GM19035 (cell line): ENCODE data around the gene ZCCHC2.

ENCODE experiments used
- ATAC-seq: cut with Tn5 transposase; IDR thresholded peaks from one replicate; pipeline ENCODE4 v1.9.1; 2021; ENCODE audit not compliant: unreplicated experiment

The ZCCHC2 gene

GRCh38 chr18:62537042-62537894, 14.4 kb downstream of the ZCCHC2 start:
- no peak for ATAC-seq

GRCh38 chr18:62537946-62538345, 15.1 kb downstream of the ZCCHC2 start:
- ATAC-seq, result no peak

DNA sequence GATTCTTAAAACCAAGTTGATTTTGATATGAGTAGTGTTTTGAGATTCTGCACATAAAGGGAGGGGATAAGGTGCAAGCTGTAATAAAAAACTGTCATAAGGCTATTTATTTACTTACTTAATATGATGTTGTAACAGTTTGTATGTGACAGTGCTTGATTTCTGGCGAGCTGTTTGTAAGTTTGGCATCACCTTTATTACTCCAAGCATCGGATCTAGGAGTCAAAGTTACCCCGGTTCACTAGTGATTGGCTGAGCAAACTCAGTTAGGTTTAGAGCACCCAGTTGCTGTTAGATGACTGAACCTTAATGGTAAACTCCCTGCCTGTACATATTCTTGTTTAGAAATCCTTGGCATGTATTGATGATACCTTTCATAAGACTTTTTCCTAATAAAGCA, 16.1 kb downstream of the ZCCHC2 start:
- no peak for ATAC-seq

- ATAC-seq, result no peak
These were observed 16.7 kb downstream of the ZCCHC2 start for GRCh38 chr18:62539284-62540165.

DNA sequence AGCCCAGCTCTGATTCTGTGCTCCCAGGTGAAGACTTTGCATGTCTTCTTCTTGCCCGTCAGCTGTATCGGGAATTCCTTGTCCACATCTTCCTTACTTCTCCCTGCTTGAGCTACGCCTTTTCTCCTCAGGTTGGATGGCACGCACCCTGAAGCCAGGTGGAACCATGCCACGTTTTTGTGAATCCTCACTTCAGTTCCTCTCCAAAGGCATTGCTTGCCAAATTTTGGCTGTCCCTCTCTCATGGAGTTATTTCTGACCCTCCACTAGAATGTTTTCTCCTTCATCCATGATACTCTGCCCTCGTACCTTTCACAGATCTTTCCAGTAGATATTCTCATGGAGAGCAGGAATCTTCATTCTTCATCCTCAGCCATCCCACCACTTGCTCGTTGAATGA, 20.2 kb downstream of the ZCCHC2 start:
- ATAC-seq, result no peak

GRCh38 chr18:62545098-62545497, 22.3 kb downstream of the ZCCHC2 start:
- no peak for ATAC-seq

DNA sequence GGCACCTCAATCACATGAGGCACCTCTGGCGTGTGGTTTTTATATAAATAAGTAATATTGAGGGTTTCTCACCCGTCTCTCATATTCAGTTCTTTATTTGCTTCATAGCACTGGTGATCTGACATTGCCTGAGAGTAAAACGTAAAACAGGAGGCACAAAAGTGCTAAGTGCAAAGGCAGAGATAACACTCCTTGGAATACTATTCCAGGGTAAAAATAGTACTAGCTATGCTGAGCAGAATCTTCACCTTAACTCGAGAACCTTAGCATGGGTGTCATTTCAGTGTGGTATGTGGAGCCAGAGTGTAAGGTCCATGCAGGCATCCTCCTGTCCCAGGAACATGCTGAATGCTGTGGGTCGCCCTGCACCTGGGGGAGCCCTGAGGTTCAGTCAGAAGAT, 26.9 kb downstream of the ZCCHC2 start:
- no peak for ATAC-seq

DNA sequence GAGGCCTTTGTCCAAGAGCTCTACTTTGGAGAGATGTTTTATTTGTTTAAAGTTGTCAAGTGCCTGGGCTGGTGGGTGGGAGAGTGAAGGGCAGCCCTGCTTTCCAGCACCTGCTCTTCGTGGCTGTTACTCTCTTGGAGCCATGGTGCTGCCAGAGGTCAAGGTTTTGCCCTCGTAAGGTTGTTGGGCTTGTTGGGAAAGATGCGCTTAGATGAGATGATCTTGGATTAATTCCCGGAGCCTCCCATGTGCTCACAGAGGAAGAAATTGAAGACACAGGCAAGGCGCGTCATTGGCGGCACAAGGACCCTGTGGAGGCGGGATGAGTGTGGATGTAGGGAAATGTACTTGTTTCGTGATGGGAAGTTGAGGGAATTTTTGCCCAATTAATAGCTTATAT, 27.9 kb downstream of the ZCCHC2 start:
- ATAC-seq, result no peak

DNA sequence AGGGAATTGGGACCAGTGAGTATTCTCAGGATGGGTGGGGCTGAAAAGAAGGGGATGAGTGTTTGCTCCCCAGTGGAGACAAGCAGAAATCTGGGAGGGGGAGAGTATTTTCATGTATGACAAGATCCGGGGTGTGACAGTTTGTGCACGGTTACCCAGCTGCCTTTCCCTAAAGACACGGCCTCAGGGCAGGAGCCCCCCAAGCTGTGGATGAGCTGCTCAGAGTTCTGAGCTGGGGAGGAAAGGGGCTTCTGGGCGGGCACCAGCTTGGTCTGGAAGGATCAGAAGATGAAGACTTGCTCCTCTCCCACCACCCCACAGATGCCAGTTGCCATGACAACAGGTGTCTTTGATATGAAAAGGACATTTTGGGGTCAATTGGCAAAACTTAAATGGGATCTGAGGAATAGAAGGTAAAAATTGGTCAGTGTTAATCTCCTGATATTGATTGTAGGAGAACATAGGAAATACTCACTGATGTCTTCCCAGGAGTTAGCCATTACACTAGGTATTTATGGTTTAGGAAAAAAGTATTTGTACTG, 29.2 kb downstream of the ZCCHC2 start:
- no peak for ATAC-seq

DNA sequence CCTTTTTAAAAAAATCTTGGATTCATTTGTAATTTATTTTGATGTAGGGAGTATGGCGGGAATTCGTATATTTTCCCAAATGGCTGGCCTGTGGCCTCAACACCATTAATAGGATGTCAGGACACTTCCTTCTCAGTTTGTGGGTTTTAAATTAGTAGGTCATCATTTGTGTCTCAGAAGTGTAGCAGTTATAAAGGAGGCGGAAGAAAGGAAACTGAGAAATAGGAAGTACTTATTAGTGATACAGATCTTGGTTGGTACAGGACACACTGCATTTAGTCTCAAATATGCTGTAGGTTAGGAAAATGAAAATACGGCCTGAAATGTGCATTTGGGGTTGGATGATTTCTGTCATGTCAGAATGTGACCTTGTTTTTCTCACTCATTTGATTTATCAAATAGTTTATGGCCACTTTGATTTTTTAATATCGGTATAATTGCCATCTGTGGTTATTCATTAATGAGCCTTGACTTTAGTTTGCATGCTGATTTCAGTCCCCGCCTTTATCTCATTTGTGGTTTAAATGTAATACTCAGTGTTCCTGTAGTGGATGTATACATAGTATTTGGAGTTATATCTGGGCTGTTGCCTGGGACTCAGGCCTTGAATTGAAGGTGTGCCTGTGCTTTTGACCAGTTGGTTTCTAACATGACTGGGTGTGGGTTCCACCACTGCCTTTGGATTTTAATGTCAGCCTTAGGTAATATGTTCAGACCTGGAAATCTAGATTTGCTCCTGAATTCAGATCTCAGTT, 31.4 kb downstream of the ZCCHC2 start:
- ATAC-seq, result no peak

DNA sequence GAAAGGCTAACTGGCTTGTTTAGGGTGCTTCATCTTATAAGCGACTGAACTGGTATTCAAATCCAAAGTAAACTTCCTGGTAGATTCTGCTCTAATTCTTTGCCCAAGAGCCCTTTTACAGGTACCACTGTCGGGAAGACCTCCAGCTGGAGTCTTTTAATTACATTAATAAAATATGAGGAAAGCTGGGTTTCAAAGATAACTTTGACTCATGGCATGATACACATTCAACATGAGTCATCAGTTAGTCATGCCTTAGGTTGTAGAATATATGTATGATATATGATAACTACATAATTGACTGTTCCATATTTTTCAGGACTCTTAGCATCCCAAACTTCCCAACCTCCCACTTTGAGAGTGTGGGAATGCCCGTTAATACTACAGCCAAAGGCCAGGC, 32.3 kb downstream of the ZCCHC2 start:
- no peak for ATAC-seq

DNA sequence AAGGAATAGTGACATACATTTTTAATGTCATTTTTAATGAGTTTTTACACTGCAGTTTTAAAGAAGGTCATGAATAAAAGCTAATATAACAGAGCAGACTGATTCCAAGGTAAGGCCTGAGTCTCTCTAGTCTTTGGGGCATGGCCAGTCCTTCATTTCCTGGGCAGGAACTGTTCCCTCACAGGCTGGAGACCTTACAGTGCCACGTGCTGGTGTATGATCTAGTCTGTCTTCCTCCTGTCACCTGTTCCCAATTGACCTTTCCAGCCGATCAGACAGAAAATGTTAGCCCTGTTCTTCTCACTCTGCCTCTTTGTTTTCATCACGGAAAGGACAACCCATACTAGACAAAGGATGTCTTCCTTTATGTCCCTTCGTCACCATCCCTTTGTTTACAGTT, 33.6 kb downstream of the ZCCHC2 start:
- no peak for ATAC-seq

- ATAC-seq, result peak; percentile 62
These were observed 35.3 kb downstream of the ZCCHC2 start for GRCh38 chr18:62558015-62558663.

GRCh38 chr18:62564044-62564443, 41.2 kb downstream of the ZCCHC2 start:
- ATAC-seq, result no peak

DNA sequence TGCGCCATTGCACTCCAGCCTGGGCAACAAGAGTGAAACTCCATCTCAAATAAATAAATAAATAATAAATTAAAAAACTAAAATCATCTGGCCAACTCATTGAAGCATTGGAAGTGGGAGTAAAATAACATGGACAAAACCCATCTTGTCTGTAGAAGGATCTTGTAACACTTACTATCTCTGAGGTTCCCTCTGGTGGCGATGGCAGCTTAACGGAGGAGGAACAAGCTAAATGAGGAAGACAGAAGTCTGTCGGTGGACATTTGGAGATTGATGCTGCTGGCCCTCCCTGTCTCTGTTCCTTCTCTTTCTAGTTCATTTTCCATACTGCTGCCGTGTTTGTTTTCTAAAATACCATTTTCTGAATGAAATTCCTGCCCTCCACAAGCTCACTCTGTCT, 43.4 kb downstream of the ZCCHC2 start:
- no peak for ATAC-seq

DNA sequence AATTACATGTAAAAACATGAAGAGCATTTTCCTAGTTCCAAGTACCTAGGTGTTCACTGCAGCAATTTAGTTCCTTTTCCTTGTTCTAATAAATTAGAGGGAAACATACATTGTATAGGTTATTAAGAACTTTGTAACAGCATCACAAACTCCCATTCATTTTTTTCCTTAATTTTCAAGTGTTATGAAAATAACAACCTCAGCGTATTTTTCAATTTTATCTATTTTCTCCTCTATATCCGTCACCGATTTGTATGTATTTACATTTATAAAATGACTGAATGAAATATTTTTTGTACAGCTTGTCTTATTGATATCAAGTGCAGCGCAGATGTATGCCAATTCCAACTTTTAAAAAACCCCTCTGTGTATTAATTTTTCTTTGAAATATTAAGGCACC, 44.0 kb downstream of the ZCCHC2 start:
- ATAC-seq, result no peak

GRCh38 chr18:62569081-62569655, 46.3 kb downstream of the ZCCHC2 start:
- no peak for ATAC-seq

DNA sequence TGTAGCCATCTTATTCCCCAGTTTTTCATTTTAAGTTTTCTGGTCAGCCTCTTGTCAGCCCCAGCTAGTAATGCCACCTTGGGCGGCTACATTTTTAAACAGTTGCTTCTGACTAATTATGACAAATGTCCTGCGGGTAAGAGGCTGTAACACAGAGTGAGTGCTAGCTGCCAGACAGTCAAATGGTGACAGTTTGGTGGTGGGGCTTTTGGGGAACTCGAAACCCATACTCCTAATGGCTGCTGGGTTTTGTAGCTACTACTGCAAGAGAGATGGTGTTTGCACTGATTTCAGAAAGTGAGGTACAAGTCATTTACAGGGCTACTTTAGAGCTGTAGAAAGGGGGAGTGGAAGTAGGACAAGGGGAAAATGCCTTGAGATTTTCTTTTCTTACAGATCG, 48.2 kb downstream of the ZCCHC2 start:
- ATAC-seq, result no peak

DNA sequence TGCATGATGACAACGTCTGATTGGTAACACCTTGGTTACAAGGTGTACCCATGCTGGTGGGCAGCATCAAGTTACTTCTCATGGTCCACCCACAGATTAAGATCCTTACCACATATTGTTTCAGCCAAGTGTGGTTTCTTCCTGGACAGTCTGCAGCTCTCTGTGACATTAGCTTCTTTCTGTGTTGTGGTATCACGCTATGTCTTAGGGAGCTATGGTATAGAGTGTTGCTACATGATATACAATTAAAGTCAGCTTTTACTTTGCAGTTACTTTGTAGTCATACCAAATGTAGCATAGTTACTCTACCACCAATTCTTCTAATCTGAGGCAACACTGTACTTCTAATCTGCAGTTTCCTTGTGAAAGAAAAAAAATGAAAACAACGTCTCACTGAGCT, 48.8 kb downstream of the ZCCHC2 start:
- ATAC-seq, result no peak

DNA sequence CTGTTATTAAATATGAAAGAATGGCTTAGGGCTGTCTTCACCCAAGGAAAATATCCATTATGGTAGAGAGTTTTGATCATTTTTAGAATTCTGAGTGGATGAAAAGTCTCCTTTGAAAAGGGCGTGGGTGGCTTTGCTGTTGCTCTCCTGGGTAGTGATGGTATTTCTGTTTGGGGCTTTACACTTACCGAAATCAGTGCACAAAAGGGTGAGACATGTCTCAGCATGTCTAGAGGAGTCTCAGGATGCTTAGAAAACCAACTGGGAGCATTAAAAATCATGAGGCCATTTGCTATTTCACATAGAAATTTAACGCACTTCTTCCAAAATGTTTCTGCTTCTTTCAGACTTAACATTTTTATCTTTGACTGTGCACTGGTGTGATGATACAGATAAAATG, 49.6 kb downstream of the ZCCHC2 start:
- ATAC-seq, result no peak
